ENCODE measurements around the gene HSPH1. TPM values are rescaled to one million over a fixed set of nuclear protein-coding genes. Genes with fewer than 3 reads are reported as not detected.

The HSPH1 gene
- total and polyA plus RNA-seq, 2 of the 13 experiments (the other 11 are each of a cell fraction or from before 2014, with no cell fraction given): 13.0 to 62.9 TPM

GRCh38 chr13:31162151-31163008, 676 bp upstream of the HSPH1 start (continued):
- no peak for TF ChIP-seq ZNF318 (CRISPR knock-in tag; IDR thresholded peaks at IDR 0.05)
- no peak for TF ChIP-seq ZNF749 (CRISPR knock-in tag; IDR thresholded peaks at IDR 0.05; ENCODE audit: borderline replicate concordance)
- TF ChIP-seq, protein P1, sequence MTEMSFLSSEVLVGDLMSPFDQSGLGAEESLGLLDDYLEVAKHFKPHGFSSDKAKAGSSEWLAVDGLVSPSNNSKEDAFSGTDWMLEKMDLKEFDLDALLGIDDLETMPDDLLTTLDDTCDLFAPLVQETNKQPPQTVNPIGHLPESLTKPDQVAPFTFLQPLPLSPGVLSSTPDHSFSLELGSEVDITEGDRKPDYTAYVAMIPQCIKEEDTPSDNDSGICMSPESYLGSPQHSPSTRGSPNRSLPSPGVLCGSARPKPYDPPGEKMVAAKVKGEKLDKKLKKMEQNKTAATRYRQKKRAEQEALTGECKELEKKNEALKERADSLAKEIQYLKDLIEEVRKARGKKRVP (CRISPR knock-in tag; IDR thresholded peaks at IDR 0.05): no peak
- no peak for TF ChIP-seq ZNF580 (CRISPR knock-in tag; IDR thresholded peaks at IDR 0.05; ENCODE audit: borderline replicate concordance, low read depth)
- TF ChIP-seq HNRNPL (IDR thresholded peaks at IDR 0.05; ENCODE audit: low read depth, low read length): no peak
- no peak for TF ChIP-seq NPAS2 (CRISPR knock-in tag; IDR thresholded peaks at IDR 0.05; ENCODE audit: borderline replicate concordance)
- no peak for TF ChIP-seq ZBTB7A (CRISPR knock-in tag; IDR thresholded peaks at IDR 0.05)
- TF ChIP-seq THRA (CRISPR knock-in tag; IDR thresholded peaks at IDR 0.05; ENCODE audit: borderline replicate concordance): no peak
- TF ChIP-seq REPIN1 (CRISPR knock-in tag; IDR thresholded peaks at IDR 0.05; ENCODE audit: borderline replicate concordance, low read depth): no peak
- no peak for TF ChIP-seq ZMAT3 (CRISPR knock-in tag; conservative IDR thresholded peaks at IDR 0.05)
- no peak for TF ChIP-seq ZNF205 (CRISPR knock-in tag; IDR thresholded peaks at IDR 0.05)
- TF ChIP-seq, protein P2, sequence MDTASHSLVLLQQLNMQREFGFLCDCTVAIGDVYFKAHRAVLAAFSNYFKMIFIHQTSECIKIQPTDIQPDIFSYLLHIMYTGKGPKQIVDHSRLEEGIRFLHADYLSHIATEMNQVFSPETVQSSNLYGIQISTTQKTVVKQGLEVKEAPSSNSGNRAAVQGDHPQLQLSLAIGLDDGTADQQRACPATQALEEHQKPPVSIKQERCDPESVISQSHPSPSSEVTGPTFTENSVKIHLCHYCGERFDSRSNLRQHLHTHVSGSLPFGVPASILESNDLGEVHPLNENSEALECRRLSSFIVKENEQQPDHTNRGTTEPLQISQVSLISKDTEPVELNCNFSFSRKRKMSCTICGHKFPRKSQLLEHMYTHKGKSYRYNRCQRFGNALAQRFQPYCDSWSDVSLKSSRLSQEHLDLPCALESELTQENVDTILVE (CRISPR knock-in tag; IDR thresholded peaks at IDR 0.05): 0 out of 2 replicates have a peak, but pooled peaks have one; percentile 10
- TF ChIP-seq ZNF253 (CRISPR knock-in tag; IDR thresholded peaks at IDR 0.05; ENCODE audit: borderline replicate concordance): no peak
- peak; percentile 84 for TF ChIP-seq PHF21A (CRISPR knock-in tag; IDR thresholded peaks at IDR 0.05)
- TF ChIP-seq KMT2A (CRISPR knock-in tag; IDR thresholded peaks at IDR 0.05): no peak
- TF ChIP-seq ZNF501 (CRISPR knock-in tag; IDR thresholded peaks at IDR 0.05): peak; percentile 80

Data from HepG2 (cell line).